HFFc6 (cell line): Measurements from ENCODE around the gene TUSC2. TPM values are rescaled to one million over a fixed set of nuclear protein-coding genes. Genes with fewer than 3 reads are reported as not detected.

Experiments used
- DNase-seq: peaks from one replicate; pipeline ENCODE4 v3.0.0-alpha.2; 2018
- H3K27ac Mint-ChIP-seq: 2 replicates; pipeline ENCODE4 v1.8.0; 2020; ENCODE audit warnings: mild to moderate bottlenecking, mixed read lengths
- H3K27me3 Mint-ChIP-seq: 2 replicates; pipeline ENCODE4 v1.8.0; 2021; ENCODE audit warnings: mild to moderate bottlenecking, moderate library complexity, mixed read lengths; ENCODE audit not compliant: insufficient read depth
- H3K36me3 Mint-ChIP-seq: 2 replicates; pipeline ENCODE4 v1.8.0; 2021; ENCODE audit warnings: low read depth, mixed read lengths
- H3K4me1 Mint-ChIP-seq: 2 replicates; pipeline ENCODE4 v1.8.0; 2020; ENCODE audit warnings: low read depth, mixed read lengths
- H3K4me3 Mint-ChIP-seq: 2 replicates; pipeline ENCODE4 v1.8.0; 2020; ENCODE audit warnings: mild to moderate bottlenecking, moderate library complexity, mixed read lengths
- H3K9me3 Mint-ChIP-seq: 2 replicates; pipeline ENCODE4 v1.8.0; 2020; ENCODE audit warnings: mild to moderate bottlenecking, mixed read lengths
- CTCF ChIP-seq: fragments of 200-600 bp; sonication (generic); IDR thresholded peaks from 2 replicates; pipeline ENCODE4 v1.5.0; 2021; ENCODE audit warnings: antibody characterized with exemption, mild to moderate bottlenecking
- total RNA-seq, 6 experiments: library from RNA; stranded (reverse); fragmentation: NEBNext Ultra II Directional; extraction: Animal tissue kit (Norgen Biotek cat#: 25700); gene quantifications; 2 replicates in 1 of 6; 3 replicates in 5 of 6; pipeline ENCODE4 v1.2.3, GENCODE V29; 2021

The TUSC2 gene
- total RNA-seq, 6 experiments from 2014 or later, result 23.9 to 34.2 (median 26.8) TPM

- Mint-ChIP-seq H3K27me3 (peaks cover 4% of the 10 kb centered on the region; the same call in 1 of the 2 replicates), H3K36me3 (peaks cover 20% of the 10 kb centered on the region), H3K4me1 (peaks cover 54% of the 10 kb centered on the region), H3K4me3 (no peak overlapping the region), H3K9me3 (no peaks in the 10 kb centered on the region), H3K27ac (peak overlapping the region; percentile 45)
- DNase-seq, result no peak
- no peak for TF ChIP-seq CTCF
Measured at GRCh38 chr3:50353245-50354004, 25.4 kb upstream of the TUSC2 start.

GRCh38 chr3:50352781-50353180 lies 24.8 kb upstream of the TUSC2 start:
- Mint-ChIP-seq H3K27ac (peak overlapping the region; percentile 45), H3K9me3 (no peaks in the 10 kb centered on the region), H3K4me1 (peaks cover 48% of the 10 kb centered on the region), H3K4me3 (no peak overlapping the region), H3K36me3 (peaks cover 14% of the 10 kb centered on the region), H3K27me3 (peaks cover 4% of the 10 kb centered on the region; the same call in 1 of the 2 replicates)
- TF ChIP-seq CTCF, result peak; percentile 62
- peak; percentile 53 for DNase-seq

- no peak for DNase-seq
- no peak for TF ChIP-seq CTCF
- Mint-ChIP-seq H3K27me3 (peaks cover 7% of the 10 kb centered on the region), H3K4me1 (peaks cover 45% of the 10 kb centered on the region), H3K9me3 (no peaks in the 10 kb centered on the region), H3K27ac (no peak overlapping the region), H3K36me3 (peaks cover 6% of the 10 kb centered on the region; the same call in 1 of the 2 replicates), H3K4me3 (peak overlapping the region; percentile 97)
Measured at GRCh38 chr3:50351323-50351697, 23.3 kb upstream of the TUSC2 start.

- Mint-ChIP-seq H3K36me3 (peaks cover 6% of the 10 kb centered on the region; the same call in 1 of the 2 replicates), H3K4me1 (peaks cover 45% of the 10 kb centered on the region), H3K27ac (peak within 1 kb of the TSS; percentile 92), H3K4me3 (peak within 1 kb of the TSS; percentile 97), H3K9me3 (no peaks in the 10 kb centered on the region), H3K27me3 (peaks cover 7% of the 10 kb centered on the region)
- peak; percentile 93 for DNase-seq
- TF ChIP-seq CTCF, result no peak; the same call in 1 of the 2 replicates
Measured at GRCh38 chr3:50350527-50351322, 22.7 kb upstream of the TUSC2 start, which contains the start of the genes CYB561D2 and NPRL2. Gene CYB561D2 (plus strand): TSS chr3:50350862. CDS start chr3:50351434, 572 bp downstream. Gene NPRL2 (minus strand): TSS chr3:50350775. CDS start chr3:50350652, 123 bp downstream.

- Mint-ChIP-seq H3K4me3 (peak overlapping the region; percentile 97), H3K36me3 (peaks cover 6% of the 10 kb centered on the region; the same call in 1 of the 2 replicates), H3K4me1 (peaks cover 41% of the 10 kb centered on the region), H3K9me3 (no peaks in the 10 kb centered on the region), H3K27me3 (peaks cover 4% of the 10 kb centered on the region; the same call in 1 of the 2 replicates), H3K27ac (peak overlapping the region; percentile 92)
- no peak for DNase-seq
- TF ChIP-seq CTCF, result no peak
Measured at GRCh38 chr3:50350213-50350526, 22.1 kb upstream of the TUSC2 start.
